Astrocyte of the cerebellum (primary cell): ENCODE results near the gene MMS19.
A peak's percentile ranks its signal among the peaks of the same experiment; 100 is the strongest.

Experiments used
- DNase-seq: peaks from one replicate; pipeline ENCODE4 v3.0.0-alpha.2; 2011; ENCODE audit warnings: low read depth
- H3K4me3 ChIP-seq: 2 replicates; pipeline ENCODE4 v1.5.1; 2011; ENCODE audit warnings: mild to moderate bottlenecking, low read depth, low read length, moderate library complexity
- in situ Hi-C: cut with HindIII; loops from 2 replicates; pipeline ENCODE4 v1.10.0; 2017; ENCODE audit warnings: low sequenced_read_pairs
- TF ChIP-seq, protein P1 (sequence below): IDR thresholded peaks from 2 replicates; pipeline ENCODE4 v1.5.1; 2012; ENCODE audit warnings: low read length, low read depth, moderate library complexity, mild to moderate bottlenecking; ENCODE audit errors: missing control alignments

Gene MMS19

GRCh38 chr10:97510686-97511085 is 12.5 kb upstream of the MMS19 start:
- TF ChIP-seq, protein P1, sequence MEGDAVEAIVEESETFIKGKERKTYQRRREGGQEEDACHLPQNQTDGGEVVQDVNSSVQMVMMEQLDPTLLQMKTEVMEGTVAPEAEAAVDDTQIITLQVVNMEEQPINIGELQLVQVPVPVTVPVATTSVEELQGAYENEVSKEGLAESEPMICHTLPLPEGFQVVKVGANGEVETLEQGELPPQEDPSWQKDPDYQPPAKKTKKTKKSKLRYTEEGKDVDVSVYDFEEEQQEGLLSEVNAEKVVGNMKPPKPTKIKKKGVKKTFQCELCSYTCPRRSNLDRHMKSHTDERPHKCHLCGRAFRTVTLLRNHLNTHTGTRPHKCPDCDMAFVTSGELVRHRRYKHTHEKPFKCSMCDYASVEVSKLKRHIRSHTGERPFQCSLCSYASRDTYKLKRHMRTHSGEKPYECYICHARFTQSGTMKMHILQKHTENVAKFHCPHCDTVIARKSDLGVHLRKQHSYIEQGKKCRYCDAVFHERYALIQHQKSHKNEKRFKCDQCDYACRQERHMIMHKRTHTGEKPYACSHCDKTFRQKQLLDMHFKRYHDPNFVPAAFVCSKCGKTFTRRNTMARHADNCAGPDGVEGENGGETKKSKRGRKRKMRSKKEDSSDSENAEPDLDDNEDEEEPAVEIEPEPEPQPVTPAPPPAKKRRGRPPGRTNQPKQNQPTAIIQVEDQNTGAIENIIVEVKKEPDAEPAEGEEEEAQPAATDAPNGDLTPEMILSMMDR, result no peak
- in situ Hi-C loops, result no loop called here
- DNase-seq, result no peak
- H3K4me3 ChIP-seq, result no peak overlapping the region

DNA sequence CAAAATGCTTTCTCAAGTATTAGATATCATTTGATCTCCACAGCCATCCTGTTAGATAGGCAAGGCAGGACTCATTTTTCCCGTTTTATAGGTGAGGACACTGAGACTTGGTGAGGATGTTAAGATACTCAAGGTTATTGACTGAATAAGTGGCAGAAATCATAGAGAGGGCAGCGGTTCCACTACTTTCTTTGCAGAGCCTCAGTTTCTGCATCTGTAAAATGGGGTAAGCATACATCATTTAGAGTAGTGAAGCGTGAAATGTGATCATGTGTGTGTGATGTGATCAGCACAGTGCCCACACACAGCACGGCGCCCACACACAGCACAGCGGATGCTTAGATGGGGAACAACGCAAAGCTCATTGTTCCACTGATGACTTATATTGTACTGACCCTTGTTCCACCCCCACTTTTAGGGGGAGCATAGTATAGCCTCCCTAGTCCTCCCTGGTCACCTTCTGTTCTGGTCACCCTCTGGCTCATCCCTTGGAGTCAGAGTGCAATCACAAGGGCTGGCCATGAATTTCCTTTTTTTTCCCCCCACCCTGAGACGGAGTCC is 11.0 kb upstream of the MMS19 start:
- in situ Hi-C loops, result no loop called here
- DNase-seq, result no peak
- TF ChIP-seq, protein P1, result no peak
- no peak overlapping the region for H3K4me3 ChIP-seq

- TF ChIP-seq, protein P1, result no peak
- H3K4me3 ChIP-seq, result no peak overlapping the region
- in situ Hi-C loops, result no loop called here
- peak; percentile 32 for DNase-seq
Measured at GRCh38 chr10:97508342-97508741, 10.1 kb upstream of the MMS19 start.

- H3K4me3 ChIP-seq, result no peak overlapping the region
- in situ Hi-C loops, result no loop called here
- TF ChIP-seq, protein P1, result no peak
- DNase-seq, result no peak
Measured at GRCh38 chr10:97506199-97506991, 8.2 kb upstream of the MMS19 start.

DNA sequence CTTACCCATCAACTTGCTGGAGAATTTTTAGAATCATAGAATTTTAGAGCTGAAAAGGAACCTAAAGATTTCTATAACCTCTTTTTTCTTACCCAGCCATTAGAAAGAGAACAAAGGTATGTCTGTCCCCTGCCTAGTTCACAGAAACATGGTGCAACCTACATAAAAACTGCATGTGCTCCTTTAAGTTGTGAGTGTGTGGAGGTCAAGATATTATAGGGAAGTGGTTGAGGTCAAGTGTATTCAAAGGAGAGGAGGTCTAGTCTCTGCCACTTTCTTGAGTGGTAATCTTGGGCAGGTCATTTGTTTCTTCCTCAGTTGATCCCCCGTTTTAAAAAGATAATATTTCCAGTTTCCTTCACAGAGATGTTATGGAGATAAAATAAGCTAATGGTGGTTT is 6.9 kb upstream of the MMS19 start:
- H3K4me3 ChIP-seq, result no peak overlapping the region
- no peak for DNase-seq
- TF ChIP-seq, protein P1, result no peak
- in situ Hi-C loops, result no loop called here

DNA sequence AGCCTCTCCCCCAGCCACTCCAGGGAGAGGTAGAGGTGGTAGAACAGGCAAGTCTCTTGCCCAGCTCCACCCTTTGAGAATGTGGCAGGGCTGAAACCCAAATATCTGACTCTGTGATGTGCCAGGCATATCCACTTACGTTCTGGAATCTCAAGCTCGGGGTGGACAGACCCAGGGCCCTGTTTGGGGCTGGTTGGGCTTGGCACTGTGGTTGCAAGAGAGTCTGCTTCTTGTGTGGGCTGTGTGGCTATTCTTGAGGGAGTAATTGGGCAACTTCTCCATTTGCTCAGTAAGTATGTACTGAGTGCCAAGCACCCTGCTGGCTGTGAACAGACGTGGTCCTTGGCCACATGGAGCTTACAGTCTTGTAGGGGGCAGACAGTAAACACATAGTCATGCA is 5.2 kb upstream of the MMS19 start:
- H3K4me3 ChIP-seq, result no peak overlapping the region
- in situ Hi-C loops, result no loop called here
- TF ChIP-seq, protein P1, result no peak
- DNase-seq, result no peak
